Ovary (tissue), 3 donors: Measurements from ENCODE around the gene EXOC6B.

ENCODE experiments used
- POLR2A ChIP-seq: fragments of 450-650 bp; IDR thresholded peaks from one replicate; pipeline ENCODE4 v1.6.1; 2017; ENCODE audit warnings: antibody characterized with exemption, mild to moderate bottlenecking, moderate library complexity
- TF ChIP-seq, protein P1 (sequence below), 3 donors: fragments of 450-650 bp in 2 of 3; fragments of 200-600 bp in 1 of 3; IDR thresholded peaks; one replicate each; pipeline versions ENCODE4 v1.5.1 to v1.8.0; 2016 to 2022; ENCODE audit warnings: antibody characterized with exemption in 3 of 3, mild to moderate bottlenecking in 1 of 3
- donor health status: DM: no; HTN: no; CAD: no.

DNA sequence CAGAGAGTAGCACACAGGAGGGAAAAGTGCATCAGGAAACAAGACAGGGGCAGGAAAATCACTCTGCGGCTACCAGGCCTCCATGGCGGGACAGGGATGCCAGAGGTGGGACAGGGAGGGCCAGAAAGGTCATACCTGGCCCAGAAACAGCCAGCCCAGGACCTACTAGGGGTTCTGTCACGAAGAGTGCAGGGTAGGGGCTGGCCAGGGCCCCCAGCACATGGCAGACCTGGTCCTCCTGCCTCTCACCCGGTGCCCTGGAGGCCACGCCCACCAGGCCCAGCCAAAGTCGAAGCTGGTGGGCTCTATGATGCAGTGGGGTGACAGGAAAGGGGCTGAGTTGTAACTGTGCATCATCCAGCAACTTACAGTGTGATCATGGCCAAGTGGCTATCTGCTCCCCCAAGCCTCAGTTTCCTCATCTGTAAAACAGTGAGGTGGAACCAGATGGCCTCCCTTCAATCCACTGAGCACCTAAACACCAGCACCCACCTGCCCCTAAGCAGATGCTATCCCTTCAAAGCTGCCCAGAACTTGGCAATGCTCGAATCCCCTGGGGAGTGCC is 688.8 kb downstream of the EXOC6B start:
- TF ChIP-seq, protein P1, sequence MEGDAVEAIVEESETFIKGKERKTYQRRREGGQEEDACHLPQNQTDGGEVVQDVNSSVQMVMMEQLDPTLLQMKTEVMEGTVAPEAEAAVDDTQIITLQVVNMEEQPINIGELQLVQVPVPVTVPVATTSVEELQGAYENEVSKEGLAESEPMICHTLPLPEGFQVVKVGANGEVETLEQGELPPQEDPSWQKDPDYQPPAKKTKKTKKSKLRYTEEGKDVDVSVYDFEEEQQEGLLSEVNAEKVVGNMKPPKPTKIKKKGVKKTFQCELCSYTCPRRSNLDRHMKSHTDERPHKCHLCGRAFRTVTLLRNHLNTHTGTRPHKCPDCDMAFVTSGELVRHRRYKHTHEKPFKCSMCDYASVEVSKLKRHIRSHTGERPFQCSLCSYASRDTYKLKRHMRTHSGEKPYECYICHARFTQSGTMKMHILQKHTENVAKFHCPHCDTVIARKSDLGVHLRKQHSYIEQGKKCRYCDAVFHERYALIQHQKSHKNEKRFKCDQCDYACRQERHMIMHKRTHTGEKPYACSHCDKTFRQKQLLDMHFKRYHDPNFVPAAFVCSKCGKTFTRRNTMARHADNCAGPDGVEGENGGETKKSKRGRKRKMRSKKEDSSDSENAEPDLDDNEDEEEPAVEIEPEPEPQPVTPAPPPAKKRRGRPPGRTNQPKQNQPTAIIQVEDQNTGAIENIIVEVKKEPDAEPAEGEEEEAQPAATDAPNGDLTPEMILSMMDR (IDR thresholded peaks at IDR 0.05) = no peak
- TF ChIP-seq POLR2A = no peak
